Measurements from ENCODE around the gene APAF1. TPM values are rescaled to one million over a fixed set of nuclear protein-coding genes. Genes with fewer than 3 reads are reported as not detected.

Gene APAF1
- total and polyA plus RNA-seq, 10 of the 15 experiments (the other 5 are each of a cell fraction or from before 2014, with no cell fraction given) = 4.2 to 19.1 (median 14.2) TPM

- CTCF ChIA-PET = no interaction called here
- H3K27me3 ChIP-seq (replicated peaks in 1 of 2; ENCODE audit: control insufficient read depth in 2 of 2, insufficient read depth in 2 of 2, low read length in 1 of 2) = no peaks in the 10 kb centered on the region
- ATAC-seq = no peak
- BruUV-seq (replicated peaks) = no TSS peak
- H3K4me2 ChIP-seq (ENCODE audit: control insufficient read depth, insufficient read depth) = no peak overlapping the region
- no peak for FAIRE-seq
- intact Hi-C loops (cut with micrococcal nuclease; ENCODE audit: unreplicated experiment) = no loop called here
- peaks cover 2 to 16% of the 10 kb centered on the region in 2 experiments for H3K36me3 ChIP-seq (ENCODE audit: control insufficient read depth in 2 of 2, insufficient read depth in 2 of 2, low read length in 1 of 2)
- no peaks in the 10 kb centered on the region for H3K79me2 ChIP-seq (ENCODE audit: control insufficient read depth, insufficient read depth, low read length)
- in situ Hi-C loops (cut with MboI) = no loop called here
- WGBS (ENCODE audit: insufficient coverage, insufficient replicate concordance, low lambda C conversion rate, missing lambda C conversion rate) = 85% methylated on average over 4 of the region's 4 CpGs
- SMC1A ChIA-PET (ENCODE audit: uncharacterized antibody, unreplicated experiment) = no interaction called here
- H3K9ac ChIP-seq (ENCODE audit: control insufficient read depth, insufficient read depth, low read length) = no peak overlapping the region
- DNase-seq (ENCODE audit: low read depth, low spot score) = no peak
- H3K4me3 ChIP-seq = no peak overlapping the region
- no peaks in the 10 kb centered on the region for H4K20me1 ChIP-seq (ENCODE audit: control insufficient read depth, insufficient read depth)
- no peak overlapping the region for H2AFZ ChIP-seq (ENCODE audit: control insufficient read depth, low read depth, low read length)
- RAD21 ChIA-PET (ENCODE audit: unreplicated experiment) = no interaction called here
- no peak overlapping the region for H3K27ac ChIP-seq (ENCODE audit: control insufficient read depth, insufficient read depth)
- POLR2A ChIA-PET = no interaction called here
- H3K4me1 ChIP-seq (ENCODE audit: control insufficient read depth, insufficient read depth, low read length) = no peaks in the 10 kb centered on the region
- H3K9me3 ChIP-seq (replicated peaks; ENCODE audit: control insufficient read depth, insufficient read depth, low read length) = no peaks in the 10 kb centered on the region
- TF ChIP-seq RELA (IDR thresholded peaks at IDR 0.05; ENCODE audit: borderline replicate concordance, partially characterized antibody) (no peak), E2F4 (IDR thresholded peaks at IDR 0.05; ENCODE audit: low read depth, low read length) (no peak), HCFC1 (IDR thresholded peaks at IDR 0.05; ENCODE audit: low read length) (no peak), USF1 (IDR thresholded peaks at IDR 0.05; ENCODE audit: borderline replicate concordance, extremely low read length, insufficient read depth, low read depth, low read length) (no peak), HDAC6 (IDR thresholded peaks at IDR 0.05; ENCODE audit: unreplicated experiment) (no peak), IRF4 (IDR thresholded peaks at IDR 0.05; ENCODE audit: low read depth, low read length) (no peak), MYC (IDR thresholded peaks at IDR 0.05; ENCODE audit: insufficient read depth, insufficient read length, insufficient replicate concordance, low read length, severe bottlenecking) (no peak), POLR2AphosphoS2 (IDR thresholded peaks at IDR 0.05; ENCODE audit: low read depth, low read length) (no peak), USF2 (IDR thresholded peaks at IDR 0.05; ENCODE audit: borderline replicate concordance, low read depth, low read length) (no peak), NKRF (conservative IDR thresholded peaks at IDR 0.05) (no peak), MEF2A (IDR thresholded peaks at IDR 0.05; ENCODE audit: insufficient read depth, low read depth, low read length) (no peak), TARDBP (IDR thresholded peaks at IDR 0.05; ENCODE audit: borderline replicate concordance) (no peak), ASH2L (IDR thresholded peaks at IDR 0.05; ENCODE audit: borderline replicate concordance, low read depth) (no peak), ZBED1 (IDR thresholded peaks at IDR 0.05; ENCODE audit: borderline replicate concordance) (no peak), BCLAF1 (IDR thresholded peaks at IDR 0.05) (no peak), SREBF2 (IDR thresholded peaks at IDR 0.05; ENCODE audit: low read length) (no peak)
These were observed 69.3 kb downstream of the APAF1 start for GRCh38 chr12:98714426-98714825.
